HG03045 (cell line): ENCODE measurements around the gene SLC16A12.
"Not testable (repeated sequence)": the region's sequence is repeated elsewhere in the genome, so short reads cannot be mapped to it uniquely, and the experiment has no call there.

Experiments
- ATAC-seq: cut with Tn5 transposase; IDR thresholded peaks from one replicate; pipeline ENCODE4 v1.9.1; 2021; ENCODE audit warnings: mild to moderate bottlenecking, moderate library complexity; ENCODE audit not compliant: unreplicated experiment

The SLC16A12 gene

GRCh38 chr10:89428877-89429276, 106.5 kb downstream of the SLC16A12 start:
- no peak for ATAC-seq

GRCh38 chr10:89427629-89428028, 107.8 kb downstream of the SLC16A12 start:
- ATAC-seq: no peak

- ATAC-seq: no peak
These were observed 109.0 kb downstream of the SLC16A12 start for GRCh38 chr10:89426230-89426868.

GRCh38 chr10:89425000-89425399, 110.4 kb downstream of the SLC16A12 start:
- ATAC-seq: no peak

- no peak for ATAC-seq
These were observed 114.3 kb downstream of the SLC16A12 start for GRCh38 chr10:89421018-89421476.

- ATAC-seq: no peak
These were observed 115.8 kb downstream of the SLC16A12 start for GRCh38 chr10:89419548-89419947.

GRCh38 chr10:89416465-89416864, 118.9 kb downstream of the SLC16A12 start:
- ATAC-seq: no peak

GRCh38 chr10:89414879-89415821, 120.2 kb downstream of the SLC16A12 start:
- ATAC-seq: peak; percentile 40

- ATAC-seq: peak; percentile 76
These were observed 121.1 kb downstream of the SLC16A12 start, which contains the start of gene IFIT5 for GRCh38 chr10:89414146-89414878. TSS of gene IFIT5 (plus strand) at chr10:89414568. CDS start at chr10:89414799, 231 bp downstream.

GRCh38 chr10:89413398-89413912, 121.9 kb downstream of the SLC16A12 start:
- ATAC-seq: no peak

- ATAC-seq: not testable (repeated sequence)
These were observed 123.1 kb downstream of the SLC16A12 start for GRCh38 chr10:89412276-89412675.

- ATAC-seq: not testable (repeated sequence)
These were observed 124.3 kb downstream of the SLC16A12 start for GRCh38 chr10:89411135-89411534.

GRCh38 chr10:89410551-89410950, 124.8 kb downstream of the SLC16A12 start:
- not testable (repeated sequence) for ATAC-seq

GRCh38 chr10:89409282-89409681, 126.1 kb downstream of the SLC16A12 start:
- not testable (repeated sequence) for ATAC-seq

- ATAC-seq: not testable (repeated sequence)
These were observed 127.6 kb downstream of the SLC16A12 start for GRCh38 chr10:89407792-89408191.

- ATAC-seq: not testable (repeated sequence)
These were observed 129.2 kb downstream of the SLC16A12 start for GRCh38 chr10:89406178-89406577.

- no peak for ATAC-seq
These were observed 131.0 kb downstream of the SLC16A12 start for GRCh38 chr10:89404104-89405047.

- ATAC-seq: no peak
These were observed 132.4 kb downstream of the SLC16A12 start for GRCh38 chr10:89403043-89403442.

- no peak for ATAC-seq
These were observed 135.4 kb downstream of the SLC16A12 start for GRCh38 chr10:89399956-89400355.
